NB4 (cell line): Measurements from ENCODE around the gene VTCN1.

Experiments used
- POLR2A ChIP-seq: IDR thresholded peaks from 2 replicates; pipeline ENCODE4 v1.6.1; 2011; ENCODE audit warnings: mild to moderate bottlenecking; ENCODE audit not compliant: insufficient read length; ENCODE audit errors: extremely low read depth
- TF ChIP-seq, protein P1 (sequence below): IDR thresholded peaks from one replicate; pipeline ENCODE4 v1.5.1; 2012; ENCODE audit warnings: low read depth, low read length

DNA sequence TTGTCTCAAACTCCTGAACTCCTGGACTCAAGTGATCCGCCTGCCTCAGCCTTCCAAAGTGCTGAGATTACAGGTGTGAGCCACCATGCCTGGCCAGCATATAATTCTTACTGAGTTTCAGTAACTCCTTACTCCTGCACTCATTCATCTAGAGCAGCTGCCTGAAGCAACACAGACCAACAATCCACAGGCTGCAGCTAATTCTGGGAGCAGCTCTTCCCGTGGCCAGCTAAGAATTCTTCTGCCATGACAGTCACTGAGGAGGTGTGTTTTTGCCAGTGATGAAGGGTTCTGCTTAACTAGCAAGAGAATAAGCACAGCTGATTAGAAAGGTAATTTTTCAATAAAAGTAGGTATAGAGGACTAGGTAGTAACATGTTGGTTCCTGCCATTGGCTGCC is 5.4 kb downstream of the VTCN1 start:
- TF ChIP-seq POLR2A: no peak
- TF ChIP-seq, protein P1, sequence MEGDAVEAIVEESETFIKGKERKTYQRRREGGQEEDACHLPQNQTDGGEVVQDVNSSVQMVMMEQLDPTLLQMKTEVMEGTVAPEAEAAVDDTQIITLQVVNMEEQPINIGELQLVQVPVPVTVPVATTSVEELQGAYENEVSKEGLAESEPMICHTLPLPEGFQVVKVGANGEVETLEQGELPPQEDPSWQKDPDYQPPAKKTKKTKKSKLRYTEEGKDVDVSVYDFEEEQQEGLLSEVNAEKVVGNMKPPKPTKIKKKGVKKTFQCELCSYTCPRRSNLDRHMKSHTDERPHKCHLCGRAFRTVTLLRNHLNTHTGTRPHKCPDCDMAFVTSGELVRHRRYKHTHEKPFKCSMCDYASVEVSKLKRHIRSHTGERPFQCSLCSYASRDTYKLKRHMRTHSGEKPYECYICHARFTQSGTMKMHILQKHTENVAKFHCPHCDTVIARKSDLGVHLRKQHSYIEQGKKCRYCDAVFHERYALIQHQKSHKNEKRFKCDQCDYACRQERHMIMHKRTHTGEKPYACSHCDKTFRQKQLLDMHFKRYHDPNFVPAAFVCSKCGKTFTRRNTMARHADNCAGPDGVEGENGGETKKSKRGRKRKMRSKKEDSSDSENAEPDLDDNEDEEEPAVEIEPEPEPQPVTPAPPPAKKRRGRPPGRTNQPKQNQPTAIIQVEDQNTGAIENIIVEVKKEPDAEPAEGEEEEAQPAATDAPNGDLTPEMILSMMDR: no peak
